HG03469 (cell line): ENCODE measurements around the gene KCNK7.

Source experiments
- ATAC-seq: cut with Tn5 transposase; IDR thresholded peaks from one replicate; pipeline ENCODE4 v1.9.1; 2021; ENCODE audit warnings: mild to moderate bottlenecking, moderate library complexity, moderate number of reproducible peaks; ENCODE audit not compliant: unreplicated experiment

The KCNK7 gene

DNA sequence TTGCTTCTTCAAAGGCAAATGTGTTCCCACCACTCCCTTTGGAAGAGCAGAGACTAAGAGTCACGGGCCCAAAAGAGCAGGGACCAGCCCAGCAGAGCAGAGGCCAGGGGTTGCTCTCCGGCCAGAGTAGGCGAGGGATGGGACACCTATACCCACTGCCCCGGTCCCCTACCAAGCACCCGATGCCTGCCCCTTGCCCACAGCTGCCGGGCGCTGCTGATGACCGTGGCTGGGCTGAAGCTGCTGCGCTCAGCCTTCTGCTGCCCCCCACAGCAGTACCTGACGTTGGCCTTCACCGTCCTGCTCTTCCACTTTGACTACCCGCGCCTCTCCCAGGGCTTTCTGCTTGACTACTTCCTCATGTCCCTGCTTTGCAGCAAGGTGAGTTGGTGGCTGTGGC is 31.6 kb upstream of the KCNK7 start:
- no peak for ATAC-seq

DNA sequence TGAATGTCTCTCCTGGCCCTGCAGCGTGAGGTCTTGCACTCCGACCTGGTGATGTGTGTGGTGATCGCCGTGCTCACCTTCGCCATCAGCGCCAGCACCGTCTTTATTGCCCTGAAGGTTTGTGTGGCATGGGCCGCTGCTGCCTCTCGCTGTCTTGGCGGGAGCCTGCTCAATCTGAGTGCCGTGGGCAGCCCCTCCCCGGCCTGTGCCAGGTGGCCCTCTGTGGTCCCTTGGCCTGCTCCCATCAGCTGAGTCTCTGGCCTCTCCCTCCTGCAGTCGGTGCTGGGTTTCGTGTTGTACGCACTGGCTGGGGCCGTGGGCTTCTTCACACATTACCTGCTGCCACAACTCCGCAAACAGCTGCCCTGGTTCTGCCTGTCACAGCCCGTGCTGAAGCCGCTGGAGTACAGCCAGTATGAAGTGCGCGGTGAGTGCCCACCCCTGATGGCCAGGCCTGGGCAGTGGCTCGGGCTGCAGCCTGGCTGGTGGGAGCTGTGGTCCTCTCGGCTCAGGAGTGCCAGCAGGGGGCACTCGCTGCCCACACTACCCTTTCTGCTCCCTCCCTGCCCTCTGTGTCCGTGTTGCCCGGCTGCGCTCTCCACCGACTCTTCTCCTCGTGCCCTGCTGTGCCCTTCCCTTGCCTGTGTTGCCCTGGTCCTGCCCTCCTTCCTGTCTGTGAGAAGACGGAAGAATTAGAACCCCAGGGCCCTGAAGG is 30.2 kb upstream of the KCNK7 start:
- no peak for ATAC-seq

DNA sequence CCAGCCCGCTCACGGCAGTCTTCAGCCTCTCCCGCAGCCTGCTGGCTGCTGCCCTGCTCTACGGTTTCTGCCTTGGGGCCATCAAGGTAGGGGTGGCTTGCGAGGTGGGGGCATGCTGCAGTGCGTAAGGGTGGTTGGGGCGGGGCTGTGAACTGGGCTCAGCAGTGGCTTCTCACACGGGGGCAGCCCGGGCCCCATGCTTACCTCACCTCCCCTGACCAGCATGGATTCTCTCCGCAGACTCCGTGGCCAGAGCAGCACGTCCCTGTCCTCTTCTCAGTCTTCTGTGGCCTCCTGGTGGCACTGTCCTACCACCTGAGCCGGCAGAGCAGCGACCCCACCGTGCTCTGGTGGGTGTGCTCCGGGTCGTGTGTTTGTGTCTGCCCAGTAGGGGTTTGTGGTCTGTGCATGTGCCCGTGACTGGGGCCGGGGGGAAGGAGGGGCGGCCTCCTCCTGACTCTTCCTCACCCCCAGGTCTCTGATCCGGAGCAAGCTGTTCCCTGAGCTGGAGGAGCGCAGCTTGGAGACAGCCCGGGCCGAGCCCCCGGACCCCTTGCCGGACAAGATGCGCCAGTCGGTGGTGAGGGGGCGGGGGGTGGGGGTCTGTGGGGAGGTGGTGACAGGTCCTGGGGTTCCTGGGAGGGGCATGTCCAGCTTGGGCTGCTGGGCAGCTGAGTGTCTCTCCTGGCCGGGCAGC is 29.5 kb upstream of the KCNK7 start:
- ATAC-seq, result no peak

DNA sequence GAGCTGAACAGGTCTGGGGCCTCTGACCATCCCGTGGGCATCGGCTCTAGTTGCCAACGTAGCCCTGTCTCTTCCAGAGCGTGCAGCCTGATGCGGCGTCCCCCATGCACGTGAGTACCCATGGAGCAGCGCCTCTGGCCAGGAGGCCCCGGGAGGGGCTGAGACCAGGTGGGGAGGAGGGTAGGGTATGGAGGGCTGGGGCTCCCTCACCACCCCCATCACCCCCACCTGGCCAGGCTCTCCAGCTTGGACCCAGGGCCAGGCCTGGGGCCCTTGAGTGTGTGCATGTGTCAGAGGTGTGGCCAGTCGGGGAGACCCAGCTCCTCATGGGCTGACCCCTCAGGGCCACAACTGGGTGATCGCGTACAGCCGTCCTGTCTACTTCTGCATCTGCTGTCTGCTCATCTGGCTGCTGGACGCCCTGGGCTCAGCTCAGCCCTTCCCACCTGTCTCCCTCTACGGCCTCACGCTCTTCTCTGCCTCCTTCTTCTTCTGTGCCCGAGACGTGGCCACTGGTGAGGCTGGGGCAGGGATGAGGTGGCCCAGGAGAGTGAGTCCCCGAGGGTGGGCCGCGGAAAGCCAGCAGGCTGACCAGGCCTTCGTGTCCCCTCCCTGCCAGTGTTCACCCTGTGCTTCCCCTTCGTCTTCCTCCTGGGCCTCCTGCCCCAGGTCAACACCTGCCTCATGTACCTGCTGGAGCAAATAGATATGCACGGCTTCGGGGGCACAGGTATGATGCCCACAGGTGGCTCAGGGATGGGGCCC is 28.4 kb upstream of the KCNK7 start:
- no peak for ATAC-seq

DNA sequence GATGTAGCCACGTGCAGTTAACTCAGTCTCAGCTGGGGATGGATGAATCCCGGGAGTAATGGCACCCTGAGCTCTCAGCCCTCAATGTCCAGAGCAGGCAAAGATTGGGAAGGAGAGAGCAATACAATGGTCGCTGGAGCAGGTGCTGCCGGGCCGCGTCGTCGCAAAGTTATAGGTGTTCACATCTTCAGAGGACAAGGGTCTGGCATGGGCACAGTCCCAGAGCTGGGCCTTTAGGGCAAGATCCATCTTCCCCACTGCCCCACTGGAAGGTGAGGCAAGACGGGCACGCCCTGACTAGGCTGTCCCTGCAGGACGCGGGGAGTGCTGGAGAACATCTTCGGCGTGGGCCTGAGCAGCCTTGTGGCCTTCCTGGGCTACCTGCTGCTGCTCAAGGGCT is 27.6 kb upstream of the KCNK7 start:
- ATAC-seq, result no peak

DNA sequence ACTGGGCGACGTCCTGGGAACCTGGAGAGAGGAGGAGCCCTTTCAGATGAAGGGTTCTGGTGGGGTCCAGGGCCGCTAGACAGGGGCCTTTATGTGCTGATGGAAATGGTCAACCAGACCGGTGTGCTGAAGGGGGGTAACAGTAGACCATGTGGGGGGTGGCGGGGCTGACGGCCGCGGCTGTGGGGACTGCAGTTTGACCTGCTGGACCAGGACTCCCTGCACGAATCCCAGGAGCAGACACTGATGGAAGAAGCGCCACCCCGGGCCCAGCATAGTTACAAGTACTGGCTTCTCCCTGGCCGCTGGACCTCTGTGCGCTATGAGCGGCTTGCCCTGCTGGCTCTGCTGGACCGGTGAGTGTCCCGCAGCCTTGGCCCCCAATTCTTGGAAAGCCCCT is 26.4 kb upstream of the KCNK7 start:
- ATAC-seq, result no peak

DNA sequence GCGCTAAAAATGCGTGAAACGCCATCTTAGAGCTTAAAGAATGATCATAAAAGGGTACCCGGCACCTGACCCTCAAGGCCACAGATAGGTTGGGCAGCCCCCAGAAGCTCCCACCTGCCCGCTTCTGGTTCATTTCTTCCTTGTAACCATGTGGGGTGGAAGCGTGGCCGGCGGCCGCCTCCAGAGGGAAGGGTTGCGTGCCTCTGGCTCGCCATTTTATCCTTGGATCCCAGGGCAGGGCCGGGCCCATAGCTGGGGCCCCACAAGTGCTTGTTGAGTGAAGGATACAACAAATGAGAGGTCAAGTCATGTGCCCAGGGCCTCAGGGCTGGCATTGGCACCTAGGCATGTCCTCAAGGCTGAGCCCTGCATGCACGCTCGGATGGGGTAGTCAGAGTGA is 25.9 kb upstream of the KCNK7 start:
- no peak for ATAC-seq

DNA sequence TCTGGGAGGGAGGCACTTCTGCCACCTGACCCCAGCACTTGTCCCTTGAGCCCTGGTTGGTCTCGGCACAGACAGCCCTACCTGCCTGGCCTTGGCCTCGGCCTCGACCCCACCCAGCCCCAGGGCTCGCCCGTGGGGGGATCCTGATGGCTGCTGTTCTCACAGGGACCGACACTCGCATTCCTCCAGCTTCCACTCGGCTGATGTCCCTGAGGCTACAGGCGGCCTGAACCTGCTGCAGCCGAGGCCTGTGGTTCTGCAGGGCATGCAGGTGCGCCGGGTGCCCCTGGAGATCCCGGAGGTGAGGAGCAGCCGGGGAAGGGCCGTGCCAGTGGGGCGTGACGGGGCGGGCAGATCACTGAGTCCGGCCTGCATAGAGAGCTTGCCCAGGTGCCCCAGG is 25.1 kb upstream of the KCNK7 start:
- ATAC-seq, result no peak

DNA sequence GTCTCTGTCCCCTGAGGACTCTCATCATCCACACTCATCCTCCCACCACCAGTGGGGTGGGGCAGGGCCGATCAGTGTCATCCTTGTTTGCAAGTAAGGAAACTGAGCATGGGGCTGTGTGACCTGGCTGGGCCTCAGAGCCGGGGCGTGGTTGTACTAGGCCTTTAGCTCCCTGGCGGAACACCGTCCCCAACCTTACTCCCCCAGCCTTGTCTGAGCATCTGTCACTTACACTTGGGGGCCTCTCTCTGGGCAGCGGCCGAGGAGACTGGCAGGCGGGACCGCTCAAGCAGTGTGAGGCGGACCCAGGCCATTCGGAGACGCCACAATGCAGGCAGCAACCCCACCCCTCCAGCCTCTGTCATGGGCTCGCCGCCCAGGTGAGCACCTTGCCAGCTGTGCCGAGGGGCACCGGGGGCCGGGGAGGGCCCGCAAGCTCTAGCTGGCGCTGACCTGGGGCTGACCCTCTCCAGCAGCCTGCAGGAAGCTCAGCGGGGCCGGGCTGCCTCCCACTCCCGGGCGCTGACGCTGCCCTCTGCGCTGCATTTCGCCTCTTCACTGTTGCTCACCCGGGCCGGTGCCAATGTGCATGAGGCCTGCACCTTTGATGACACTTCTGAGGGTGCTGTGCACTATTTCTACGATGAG is 23.8 kb upstream of the KCNK7 start:
- ATAC-seq, result no peak

DNA sequence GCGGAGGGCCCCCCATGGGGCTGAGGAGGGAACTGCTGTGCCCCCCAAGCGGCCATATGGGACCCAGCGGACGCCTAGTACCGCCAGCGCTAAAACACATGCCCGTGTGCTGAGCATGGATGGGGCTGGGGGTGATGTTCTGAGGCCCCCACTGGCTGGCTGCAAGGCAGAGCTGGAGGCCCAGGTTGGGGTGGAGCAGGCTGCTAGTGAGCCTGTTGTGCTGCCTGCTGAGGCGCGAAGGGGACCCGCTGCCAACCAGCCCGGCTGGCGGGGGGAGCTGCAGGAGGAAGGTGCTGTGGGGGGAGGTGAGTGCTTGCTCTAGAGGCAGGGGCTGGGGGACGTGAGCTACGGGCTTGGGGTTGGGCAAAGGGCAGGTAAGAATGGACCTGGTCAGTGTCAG is 23.2 kb upstream of the KCNK7 start:
- ATAC-seq, result no peak

DNA sequence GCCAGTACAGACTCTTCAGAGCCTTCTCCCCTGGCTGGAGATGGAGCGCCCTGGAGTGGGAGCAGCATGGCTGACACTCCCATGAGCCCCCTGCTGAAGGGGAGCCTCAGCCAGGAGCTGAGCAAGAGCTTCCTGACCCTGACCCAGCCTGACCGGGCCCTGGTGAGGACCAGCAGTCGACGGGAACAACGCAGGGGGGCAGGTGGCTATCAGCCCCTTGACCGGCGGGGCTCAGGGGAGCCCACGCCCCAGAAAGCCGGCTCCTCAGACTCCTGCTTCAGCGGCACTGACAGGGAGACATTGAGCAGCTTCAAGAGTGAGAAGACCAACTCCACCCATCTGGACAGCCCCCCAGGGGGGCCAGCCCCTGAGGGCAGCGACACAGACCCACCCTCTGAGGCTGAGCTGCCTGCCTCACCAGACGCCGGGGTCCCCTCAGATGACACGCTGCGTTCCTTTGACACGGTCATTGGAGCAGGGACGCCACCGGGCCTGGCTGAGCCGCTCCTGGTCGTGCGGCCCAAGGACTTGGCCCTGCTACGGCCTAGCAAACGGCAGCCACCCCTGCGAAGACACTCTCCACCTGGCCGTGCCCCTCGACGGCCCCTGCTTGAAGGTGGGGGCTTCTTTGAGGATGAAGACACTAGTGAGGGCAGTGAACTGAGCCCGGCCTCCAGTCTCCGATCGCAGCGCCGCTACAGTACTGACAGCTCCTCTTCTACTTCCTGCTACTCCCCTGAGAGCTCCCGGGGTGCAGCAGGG is 22.6 kb upstream of the KCNK7 start:
- ATAC-seq, result no peak

DNA sequence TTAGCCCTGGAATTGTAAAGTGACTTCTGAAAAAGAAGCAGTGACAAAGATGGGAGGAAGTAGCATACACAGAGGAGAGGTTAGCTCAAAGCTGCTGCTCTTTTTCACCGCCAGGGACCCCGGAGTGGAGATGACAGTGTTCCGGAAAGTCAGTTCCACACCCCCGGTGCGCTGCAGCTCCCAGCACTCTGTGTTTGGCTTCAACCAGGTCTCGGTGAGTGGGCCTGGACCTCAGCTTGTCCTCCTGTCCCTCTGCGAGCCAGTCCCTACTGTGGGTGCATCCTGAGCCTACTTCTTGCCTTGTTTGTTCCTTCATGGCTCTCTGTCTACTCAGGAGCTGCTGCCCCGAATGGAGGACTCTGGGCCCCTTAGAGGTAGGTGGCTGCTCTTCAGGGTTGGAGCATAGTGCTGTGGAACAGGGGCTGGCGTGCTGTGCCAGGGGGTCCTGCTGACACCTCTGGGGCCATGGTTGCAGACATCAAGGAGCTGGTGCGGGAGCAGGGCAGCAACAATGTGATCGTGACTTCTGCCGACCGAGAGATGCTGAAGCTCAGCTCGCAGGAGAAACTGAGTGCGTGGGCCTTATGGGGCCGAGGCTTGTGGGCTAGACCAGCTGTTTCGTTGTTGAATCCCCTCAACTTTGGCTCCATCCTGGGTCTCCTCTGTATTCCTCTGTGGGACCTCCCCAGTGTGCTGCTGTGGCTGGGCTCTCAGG is 21.7 kb upstream of the KCNK7 start:
- ATAC-seq, result no peak

DNA sequence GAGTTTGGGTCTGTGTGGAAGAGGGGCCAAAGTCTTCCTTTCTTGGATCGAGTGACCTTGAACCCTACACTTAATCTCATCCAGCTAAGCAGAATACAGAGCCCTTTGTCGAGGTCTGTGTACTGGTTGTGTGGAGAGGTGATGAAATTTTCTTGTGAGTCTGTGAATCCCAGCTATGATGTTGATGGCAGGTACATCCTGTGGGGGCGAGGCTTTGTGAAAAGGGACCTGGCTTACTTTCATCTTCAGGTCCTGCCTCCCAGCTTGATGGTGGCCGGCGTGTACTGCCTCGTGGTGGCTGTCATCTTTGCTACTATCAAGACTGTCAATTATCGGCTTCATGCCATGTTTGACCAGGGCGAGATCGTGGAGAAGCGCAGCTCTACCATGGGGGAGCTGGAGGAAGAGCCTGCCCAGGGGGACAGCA is 21.0 kb upstream of the KCNK7 start:
- no peak for ATAC-seq

DNA sequence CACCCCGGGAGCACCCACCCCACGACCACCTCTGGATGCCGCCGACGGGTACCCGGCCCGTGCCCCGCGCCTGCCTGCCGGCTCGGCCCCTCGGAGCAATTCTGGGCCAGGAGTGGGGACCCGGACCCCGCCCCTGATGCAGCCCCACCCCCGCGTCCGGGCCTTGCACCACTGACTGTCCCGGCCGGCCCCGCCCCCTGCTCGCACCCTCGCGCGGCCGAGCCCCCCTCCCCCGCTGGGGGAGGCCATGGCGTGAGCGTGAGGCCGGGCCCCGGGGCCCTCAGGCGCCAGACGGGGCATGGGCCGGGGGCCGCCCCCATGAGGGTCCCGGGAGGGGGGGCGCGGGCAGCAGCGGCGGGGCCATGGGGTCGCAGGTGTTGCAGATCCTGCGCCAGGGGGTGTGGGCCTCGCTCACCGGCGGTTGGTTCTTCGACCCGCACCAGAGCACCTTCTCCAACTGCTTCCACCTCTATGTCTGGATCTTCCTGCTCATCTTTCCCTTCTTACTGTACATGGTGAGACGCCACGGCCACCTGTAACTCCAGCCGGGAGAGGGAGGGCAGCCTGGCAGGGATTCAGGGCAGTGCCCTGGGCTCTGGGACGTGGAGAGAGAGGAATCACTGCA is 20.5 kb upstream of the KCNK7 start:
- no peak for ATAC-seq

DNA sequence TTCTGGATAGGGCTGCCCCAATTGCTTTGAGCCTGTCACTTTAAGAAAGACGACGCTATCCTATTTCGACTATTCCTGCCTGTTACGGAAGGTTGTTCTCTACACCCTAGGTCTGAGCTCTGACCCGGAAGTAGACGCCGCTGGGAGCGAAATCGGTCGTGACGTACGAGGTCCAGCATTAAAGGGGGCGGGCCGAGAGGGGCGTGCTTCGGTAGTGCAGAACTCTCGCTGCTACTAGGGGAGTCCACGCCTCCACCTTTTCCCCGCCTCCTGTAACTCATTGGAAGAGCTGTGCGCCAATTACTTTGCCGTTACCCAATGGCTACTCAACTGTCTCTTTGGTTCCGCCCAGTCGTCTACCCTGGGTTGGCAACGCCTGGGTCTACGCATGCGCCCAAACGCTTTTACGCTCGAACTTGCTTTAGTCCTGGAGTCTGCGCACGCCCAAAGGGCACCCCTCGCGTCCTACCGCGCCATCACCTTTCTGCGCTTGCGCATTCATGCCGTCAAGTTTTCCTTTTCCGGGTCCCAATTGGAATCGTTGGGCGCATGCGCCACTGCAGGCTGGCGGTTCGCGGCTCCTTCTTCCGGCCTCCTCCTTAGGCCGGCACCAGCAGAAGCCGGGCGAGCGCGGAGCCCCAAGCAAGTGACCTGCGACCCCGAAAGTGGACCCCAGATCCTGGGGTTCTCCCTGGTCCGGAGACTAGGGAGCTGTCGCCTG is 19.8 kb upstream of the KCNK7 start, which contains the start of gene PCNX3:
TSS of gene PCNX3 (plus strand) at position 548 of the 721 bp plus-strand sequence. CDS start 536 bp downstream, outside the sequence.
- peak; percentile 54 for ATAC-seq

DNA sequence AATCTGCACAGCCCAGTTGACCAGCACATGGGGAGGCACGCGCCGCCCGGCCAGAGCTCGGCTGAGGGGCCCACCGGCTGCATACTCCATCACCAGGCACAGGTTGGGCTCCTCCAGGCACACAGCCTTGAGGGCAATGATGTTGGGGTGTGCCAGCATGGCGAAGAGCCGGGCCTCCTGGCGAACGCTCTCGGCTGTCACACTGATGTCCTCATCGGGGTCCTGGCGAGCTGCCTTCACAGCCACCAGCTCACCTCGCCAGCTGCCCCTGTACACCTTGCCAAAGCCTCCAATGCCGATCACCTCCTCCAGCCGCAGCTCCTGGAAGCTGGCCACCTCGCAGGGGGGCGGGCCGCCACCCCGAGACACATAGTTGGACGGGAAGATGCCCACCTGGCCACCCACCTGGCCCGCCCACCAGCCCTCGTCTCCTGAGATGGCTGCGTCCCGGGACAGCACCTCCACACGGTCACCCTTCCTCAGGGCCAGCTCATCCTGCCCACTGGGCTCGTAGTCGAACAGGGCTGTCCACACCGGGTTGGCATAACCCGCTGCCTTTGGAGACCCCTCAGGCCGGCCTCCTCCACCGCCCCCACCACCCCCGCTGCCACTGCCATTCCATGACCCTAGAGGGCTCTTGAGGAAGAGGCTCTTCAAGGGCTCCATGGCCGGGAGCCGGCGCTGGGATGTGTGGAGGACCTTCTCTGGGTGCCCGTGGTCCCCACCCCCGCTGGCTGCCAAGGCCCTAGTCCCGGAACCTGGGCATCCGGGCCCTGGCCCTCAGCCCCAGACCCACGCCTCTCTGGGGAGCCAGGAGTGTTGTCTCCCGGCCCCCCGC is 17.7 kb upstream of the KCNK7 start:
- ATAC-seq, result no peak

DNA sequence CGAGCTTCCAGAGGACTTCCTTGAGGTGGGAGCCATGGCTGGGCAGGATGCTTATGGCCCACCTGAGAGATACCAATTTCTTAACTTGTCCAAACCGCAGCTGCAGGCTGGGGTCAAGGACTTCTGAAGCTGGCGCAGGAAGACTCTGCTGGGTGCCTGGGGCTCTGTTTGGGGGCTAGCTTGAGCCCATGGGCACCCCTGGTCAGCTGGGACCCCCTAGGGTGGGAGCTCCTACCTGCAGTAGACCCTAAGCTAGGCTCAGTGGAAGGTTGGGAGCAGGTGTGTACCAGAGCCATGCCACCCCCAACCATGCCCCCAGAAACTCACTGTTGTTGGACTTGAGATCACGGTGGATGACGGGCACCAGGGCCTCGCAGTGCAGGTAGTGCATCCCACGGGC is 17.1 kb upstream of the KCNK7 start:
- ATAC-seq, result no peak
